Retina (tissue), 1 donor: ENCODE data around the gene ZKSCAN8.

ENCODE experiments used
- DNase-seq: peaks from one replicate; pipeline ENCODE4 v3.0.0-alpha.2; 2016

Gene ZKSCAN8

GRCh38 chr6:28140616-28141015, 1.1 kb upstream of the ZKSCAN8 start:
- DNase-seq, result no peak

DNA sequence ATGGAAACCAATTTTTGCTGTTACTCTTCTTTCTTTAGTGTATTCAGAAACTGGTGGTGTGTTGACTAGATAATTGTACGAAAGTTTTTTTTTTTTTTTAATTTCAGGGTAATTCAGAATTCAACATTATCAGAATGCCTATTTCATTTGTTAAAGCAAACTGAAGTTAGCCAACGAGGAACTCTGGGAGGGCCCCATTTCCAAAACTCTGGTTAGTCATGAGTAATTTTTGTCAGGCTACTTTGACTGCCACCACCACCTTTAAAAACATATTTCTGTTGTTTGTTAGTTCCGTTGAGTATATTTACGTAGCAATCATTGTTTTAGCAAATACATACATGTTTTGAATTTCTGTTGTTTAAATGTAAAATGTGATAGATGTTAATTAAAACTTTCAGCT, 763 bp downstream of the ZKSCAN8 start:
- DNase-seq, result no peak

- DNase-seq, result no peak
Measured at GRCh38 chr6:28145231-28145630, 3.5 kb downstream of the ZKSCAN8 start.

DNA sequence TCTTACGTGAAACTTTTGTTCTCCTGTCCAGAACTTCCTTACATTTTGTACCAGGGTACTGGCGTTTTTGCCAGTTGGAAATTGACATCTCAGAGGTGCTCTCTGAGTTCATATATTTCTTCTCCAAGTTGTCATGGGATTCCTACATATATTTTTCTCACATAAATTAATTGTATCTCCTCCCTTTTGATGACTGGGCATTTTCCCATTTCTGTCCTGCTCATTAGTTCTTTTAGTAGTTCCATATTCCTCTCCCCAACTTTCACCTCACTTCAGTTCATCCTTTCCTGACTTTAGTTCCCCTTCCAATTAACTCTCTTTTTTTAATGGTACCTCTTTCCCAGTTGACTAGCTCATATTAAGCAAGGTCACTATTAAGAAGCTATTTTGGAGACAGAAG, 10.8 kb downstream of the ZKSCAN8 start:
- DNase-seq, result no peak

- DNase-seq, result no peak
Measured at GRCh38 chr6:28153546-28153945, 11.9 kb downstream of the ZKSCAN8 start.

DNA sequence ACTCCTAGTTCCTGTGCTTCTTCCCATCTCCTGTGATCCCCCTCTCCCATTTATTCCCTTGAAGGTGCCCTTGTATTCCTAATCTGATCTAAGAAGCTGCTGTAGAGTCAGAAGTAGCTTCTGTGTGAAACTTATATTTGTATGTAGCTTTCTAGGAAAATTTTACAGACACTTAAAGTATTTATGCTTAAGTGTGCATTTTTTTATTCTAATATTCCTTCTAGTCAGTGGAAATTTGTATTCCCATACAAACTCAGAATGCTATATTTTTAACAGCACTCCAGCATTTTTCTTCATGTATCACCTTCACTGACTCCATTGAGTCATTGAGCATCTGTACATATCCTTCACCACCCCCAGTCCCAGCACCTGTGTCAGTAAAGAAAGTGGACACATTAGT, 12.7 kb downstream of the ZKSCAN8 start:
- no peak for DNase-seq

- DNase-seq, result no peak
Measured at GRCh38 chr6:28158318-28158717, 16.6 kb downstream of the ZKSCAN8 start.

- no peak for DNase-seq
Measured at GRCh38 chr6:28159029-28159607, 17.4 kb downstream of the ZKSCAN8 start.

- no peak for DNase-seq
Measured at GRCh38 chr6:28160233-28160632, 18.6 kb downstream of the ZKSCAN8 start.

DNA sequence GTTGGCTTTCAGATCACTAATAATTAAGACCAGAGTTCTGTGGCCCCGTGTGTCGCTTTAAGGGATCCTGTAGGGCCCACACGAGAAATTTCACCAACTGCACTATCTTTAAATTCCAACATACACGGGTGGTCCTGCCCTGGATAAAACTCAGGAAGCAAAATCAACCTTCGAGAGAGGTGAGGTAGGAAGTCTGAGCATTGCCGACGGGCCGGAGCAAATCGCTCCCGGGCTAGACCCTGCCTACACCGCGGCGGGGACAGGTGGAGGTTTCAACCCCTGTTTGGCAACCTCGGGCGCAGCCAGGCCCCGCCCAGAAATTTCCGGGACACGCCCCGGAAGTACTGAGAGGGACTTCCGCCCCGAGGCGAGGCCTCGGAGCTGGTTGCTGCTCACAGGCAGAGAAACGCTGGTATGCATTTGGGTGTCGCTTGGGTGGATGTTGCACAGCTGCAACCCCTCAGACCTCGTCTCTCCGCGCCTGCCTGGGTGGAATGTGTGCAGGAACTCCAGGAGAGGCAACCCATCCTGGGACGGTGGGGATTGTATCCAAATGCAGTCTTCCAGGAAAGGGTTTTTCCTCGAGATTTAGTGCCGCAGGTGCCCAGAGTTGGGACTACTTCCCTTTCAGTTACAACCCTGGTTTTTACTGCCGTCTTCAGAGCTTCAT, 19.9 kb downstream of the ZKSCAN8 start:
- peak; percentile 91 for DNase-seq

- DNase-seq, result no peak
Measured at GRCh38 chr6:28165563-28165962, 23.9 kb downstream of the ZKSCAN8 start.

DNA sequence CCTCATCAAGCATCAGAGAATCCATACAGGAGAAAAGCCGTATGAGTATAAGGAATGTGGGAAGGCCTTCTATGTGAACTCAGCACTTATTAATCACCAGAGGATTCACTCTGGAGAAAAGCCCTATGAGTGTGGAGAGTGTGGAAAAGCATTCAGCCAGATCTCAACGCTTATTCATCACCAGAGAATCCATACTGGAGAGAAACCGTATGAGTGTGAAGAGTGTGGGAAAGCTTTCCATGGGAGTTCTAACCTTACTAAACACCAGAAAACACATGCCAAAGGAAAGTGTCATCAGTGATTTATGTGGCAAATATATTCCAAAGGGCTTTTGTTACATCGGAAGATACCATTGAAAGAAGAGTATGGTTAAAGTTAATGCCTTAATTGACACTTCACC, 25.4 kb downstream of the ZKSCAN8 start:
- DNase-seq, result no peak

DNA sequence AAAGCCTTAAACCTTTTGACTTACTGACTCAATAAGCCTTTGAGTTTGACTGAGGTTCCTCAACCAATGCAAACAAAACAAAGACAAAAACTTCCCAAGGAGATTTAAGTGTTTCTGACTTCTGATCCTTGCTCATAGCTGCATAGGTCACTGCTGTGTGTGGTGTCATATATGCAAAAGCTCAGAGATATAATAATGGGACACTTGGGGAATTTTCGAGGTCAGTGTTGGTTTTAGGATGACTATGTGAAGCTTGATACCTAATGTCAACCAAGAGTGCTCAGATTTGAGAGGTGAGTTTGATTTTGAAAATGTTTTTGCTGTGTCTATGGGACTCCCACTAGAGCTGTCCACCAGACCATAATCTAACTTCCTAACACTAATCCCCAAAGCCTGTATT, 26.2 kb downstream of the ZKSCAN8 start:
- DNase-seq, result no peak

DNA sequence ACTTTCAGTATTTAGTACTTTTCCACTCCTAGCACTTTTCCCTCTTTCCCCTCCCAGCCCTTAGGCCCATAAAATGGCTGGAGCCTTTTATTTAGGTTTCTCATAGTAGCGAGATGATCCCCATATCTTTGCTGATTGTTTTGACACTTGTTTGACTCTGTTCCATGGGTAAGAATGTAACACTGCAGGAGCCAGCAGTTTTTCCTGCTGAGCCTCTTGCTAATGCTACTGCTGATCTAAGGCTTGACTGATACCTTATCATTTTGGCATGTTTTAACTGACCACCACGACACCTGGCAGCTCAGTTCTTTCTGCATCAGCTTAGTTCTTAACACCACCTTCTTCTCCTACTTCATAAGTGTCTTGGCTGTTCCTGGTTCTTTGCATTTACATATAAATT, 29.6 kb downstream of the ZKSCAN8 start:
- no peak for DNase-seq

DNA sequence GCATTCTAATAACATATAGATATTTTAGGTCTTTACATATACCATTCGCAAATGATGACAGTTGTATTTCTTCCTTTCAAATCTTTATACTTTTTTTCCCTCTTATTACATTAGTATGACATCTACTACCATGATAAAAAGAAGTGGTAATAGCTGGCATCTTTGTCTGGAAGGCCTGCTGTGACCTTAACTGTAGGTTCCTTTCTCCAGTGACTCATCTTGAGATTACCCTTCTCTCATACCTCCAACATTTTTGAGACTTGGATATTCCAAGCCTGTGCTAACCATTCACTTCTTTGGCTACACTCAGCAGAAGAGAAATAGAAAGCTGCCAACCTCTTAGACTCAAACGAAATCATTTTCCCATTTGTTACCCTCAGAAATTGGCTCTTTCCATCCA, 30.3 kb downstream of the ZKSCAN8 start:
- DNase-seq, result no peak

DNA sequence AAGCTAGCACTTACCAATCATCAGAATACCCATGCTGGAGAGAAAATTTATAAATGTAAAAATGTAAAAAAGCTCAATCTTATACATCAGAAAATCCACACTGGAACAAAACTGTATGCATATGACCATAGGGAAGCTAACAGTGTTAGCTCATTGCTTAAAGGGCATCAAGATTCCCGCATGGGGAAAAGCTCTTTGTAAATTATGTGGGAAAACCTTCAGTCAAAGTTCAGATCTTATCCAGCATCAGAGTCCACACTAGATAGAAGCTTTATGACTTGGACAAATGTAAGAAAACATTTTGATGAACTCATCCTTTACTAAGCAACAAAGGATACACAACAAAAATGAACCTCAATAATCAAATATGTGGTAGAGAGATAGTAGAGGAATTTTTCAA, 34.7 kb downstream of the ZKSCAN8 start:
- DNase-seq, result no peak

DNA sequence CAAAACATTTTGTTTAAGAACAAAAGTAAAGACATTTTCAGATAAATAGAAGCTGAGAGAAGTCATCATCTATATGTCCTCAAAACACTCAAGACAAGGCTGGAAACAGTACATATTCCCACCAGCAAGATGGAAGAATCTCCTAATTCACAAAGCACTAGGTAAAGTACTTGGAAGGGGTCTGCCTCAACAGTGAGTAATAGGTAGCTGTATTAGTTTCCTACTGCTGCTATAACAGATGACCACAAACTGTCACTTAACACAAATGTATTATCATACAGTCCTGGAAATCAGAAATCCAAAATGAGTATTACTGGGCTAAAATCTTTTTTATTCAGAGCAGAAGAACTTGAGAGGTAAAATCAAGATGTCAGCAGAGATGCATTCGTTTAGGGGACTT, 40.6 kb downstream of the ZKSCAN8 start:
- DNase-seq, result no peak

DNA sequence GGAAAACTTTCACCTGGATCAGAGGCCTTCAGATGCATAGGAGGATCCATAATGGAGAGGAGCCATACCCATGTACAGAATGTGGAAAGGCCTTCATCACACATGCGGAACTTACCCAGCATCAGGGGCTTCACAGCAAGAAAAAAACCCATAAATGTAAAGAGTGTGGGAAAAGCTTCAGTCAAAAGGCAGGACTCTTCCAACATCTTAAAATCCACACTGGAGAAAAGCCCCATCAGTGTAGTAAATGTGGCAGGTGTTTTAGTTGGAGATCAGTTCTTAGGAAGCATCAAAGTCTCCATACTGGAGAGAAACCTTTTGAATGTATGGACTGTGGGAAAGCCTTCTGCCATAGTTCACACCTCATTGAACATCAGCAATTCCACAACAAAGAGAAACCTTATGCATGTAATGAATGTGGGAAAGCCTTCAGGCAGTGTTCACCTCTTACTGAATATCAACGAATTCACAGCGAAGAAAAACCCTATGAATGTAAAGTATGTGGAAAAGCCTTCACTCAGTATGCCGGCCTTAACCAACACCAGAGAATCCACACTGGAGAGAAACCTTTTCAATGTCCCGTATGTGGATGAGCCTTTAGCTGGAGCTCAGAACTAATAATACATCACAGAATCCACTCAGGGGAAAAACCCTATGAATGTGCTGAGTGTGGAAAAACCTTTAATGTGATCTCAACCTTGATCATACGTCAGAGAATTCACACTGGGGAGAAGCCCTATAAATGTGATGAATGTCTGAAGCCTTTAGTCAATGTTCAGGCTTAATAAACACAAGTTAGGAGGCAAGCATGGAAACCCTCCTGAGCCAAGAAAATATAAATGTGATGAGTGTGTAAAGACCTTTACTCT, 46.7 kb downstream of the ZKSCAN8 start:
- no peak for DNase-seq

DNA sequence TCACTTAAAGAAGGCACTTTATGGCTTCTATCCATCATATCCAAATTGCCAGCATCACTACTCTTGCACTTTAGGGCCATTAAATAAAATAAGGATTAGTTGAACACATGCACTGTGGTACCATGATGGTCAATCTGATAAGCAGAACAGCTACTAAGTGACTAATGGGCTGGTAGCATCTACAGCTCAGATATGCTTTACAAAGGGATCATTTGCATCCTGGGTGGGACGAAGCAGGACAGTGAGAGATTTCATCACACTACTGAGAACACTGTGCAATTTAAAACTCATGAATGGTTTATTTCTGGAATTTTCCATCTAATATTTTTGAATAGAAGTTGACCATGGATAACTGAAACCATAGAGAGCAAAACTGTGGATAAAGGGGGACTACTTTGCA, 58.3 kb downstream of the ZKSCAN8 start:
- DNase-seq, result no peak

DNA sequence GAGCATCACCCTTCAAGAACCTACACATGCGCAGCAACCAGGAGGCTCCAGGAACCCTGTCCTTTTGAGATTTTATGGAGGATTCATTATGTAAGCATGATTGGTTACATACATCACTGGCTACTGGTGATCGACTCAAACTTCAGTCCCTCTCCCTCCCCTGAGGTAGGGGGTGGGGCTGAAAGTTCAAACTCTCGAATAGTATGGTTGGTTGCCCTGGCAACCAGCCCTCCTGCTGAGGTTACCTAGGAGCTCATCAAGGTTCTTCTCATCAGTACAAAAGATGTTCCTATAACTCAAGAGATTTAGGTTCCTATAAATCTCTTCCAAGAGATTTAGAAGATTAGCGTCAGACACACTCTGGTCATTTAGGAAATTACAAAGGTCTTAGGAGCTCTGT, 61.5 kb downstream of the ZKSCAN8 start:
- DNase-seq, result no peak

DNA sequence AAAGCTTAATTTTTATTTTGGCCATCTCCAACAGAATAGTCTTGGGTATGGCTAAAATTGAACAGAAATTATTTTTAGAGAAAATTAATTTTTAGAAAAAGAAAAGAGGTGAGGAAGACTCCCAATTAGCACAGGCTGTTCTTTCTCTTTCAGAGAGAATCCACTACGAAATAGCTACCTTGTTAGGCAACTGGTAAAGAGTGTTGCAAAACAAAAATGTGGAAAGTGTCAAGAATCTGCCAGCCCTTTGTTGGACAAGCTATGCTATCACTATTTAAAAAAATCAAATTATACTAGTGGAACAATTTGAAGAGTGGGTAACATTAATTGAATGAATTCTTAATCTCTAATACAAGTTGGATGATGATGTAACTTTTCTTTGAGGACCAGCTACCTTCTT, 64.2 kb downstream of the ZKSCAN8 start:
- DNase-seq, result no peak

DNA sequence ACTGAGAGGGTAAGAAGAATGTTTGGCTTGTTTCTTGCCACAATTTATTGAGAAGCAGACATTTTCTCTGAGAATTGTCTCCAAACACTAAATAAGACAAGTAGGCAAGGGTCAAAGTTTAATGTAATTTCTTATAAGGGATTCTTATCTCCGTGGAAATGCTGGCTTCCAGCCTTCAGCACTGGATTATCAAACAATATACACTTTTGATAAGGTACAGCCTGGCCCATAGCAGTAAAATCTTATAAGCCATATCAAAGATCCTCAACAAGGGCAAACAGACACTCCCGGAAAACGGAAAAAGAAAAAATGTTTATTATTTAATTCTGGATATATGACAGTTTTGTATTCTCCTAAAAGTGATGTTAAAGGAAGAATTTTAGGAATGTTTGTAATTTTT, 64.8 kb downstream of the ZKSCAN8 start:
- no peak for DNase-seq

GRCh38 chr6:28206928-28207509, 65.3 kb downstream of the ZKSCAN8 start:
- no peak for DNase-seq
